Osteoblast (primary cell): ENCODE results near the gene CFAP43. TPM values are rescaled to one million over a fixed set of nuclear protein-coding genes. Genes with fewer than 3 reads are reported as not detected.

Experiments used
- DNase-seq: peaks from one replicate; pipeline ENCODE4 v3.0.0; 2011; ENCODE audit warnings: low spot score, mixed read lengths; ENCODE audit not compliant: insufficient read length; ENCODE audit errors: missing footprints
- H2AFZ ChIP-seq: 2 replicates; pipeline ENCODE4 v1.6.0; 2011; ENCODE audit warnings: mild to moderate bottlenecking, low read length
- H3K27ac ChIP-seq: 2 replicates; pipeline ENCODE4 v1.5.1; 2011; ENCODE audit warnings: mild to moderate bottlenecking, low read depth, low read length, moderate library complexity
- H3K27me3 ChIP-seq: 2 replicates; pipeline ENCODE4 v1.6.0; 2012; ENCODE audit warnings: mild to moderate bottlenecking, control low read depth, inconsistent platforms, low read length, moderate library complexity; ENCODE audit not compliant: insufficient read depth
- H3K36me3 ChIP-seq: 2 replicates; pipeline ENCODE4 v1.5.1; 2011; ENCODE audit warnings: mild to moderate bottlenecking, low read length, control low read depth, moderate library complexity; ENCODE audit not compliant: insufficient read depth
- H3K4me1 ChIP-seq: 2 replicates; pipeline ENCODE4 v1.5.1; 2011; ENCODE audit warnings: mild to moderate bottlenecking, low read length, control low read depth, moderate library complexity; ENCODE audit not compliant: insufficient read depth
- H3K4me2 ChIP-seq: 2 replicates; pipeline ENCODE4 v1.6.0; 2011; ENCODE audit warnings: mild to moderate bottlenecking, low read length; ENCODE audit not compliant: insufficient read depth
- H3K4me3 ChIP-seq: fragments of 200-600 bp; sonication (generic); 3 replicates; pipeline ENCODE4 v1.5.1; 2012; ENCODE audit warnings: mild to moderate bottlenecking, low read length, inconsistent platforms; ENCODE audit not compliant: insufficient read depth
- H3K79me2 ChIP-seq: 2 replicates; pipeline ENCODE4 v1.6.0; 2012; ENCODE audit warnings: mild to moderate bottlenecking, low read length, control low read depth, inconsistent platforms; ENCODE audit not compliant: insufficient read depth
- H3K9me3 ChIP-seq: 2 replicates; pipeline ENCODE4 v1.5.1; 2011; ENCODE audit warnings: low read depth, low read length, control low read depth
- H4K20me1 ChIP-seq: 2 replicates; pipeline ENCODE4 v1.6.0; 2012; ENCODE audit warnings: mild to moderate bottlenecking, low read length, control low read depth; ENCODE audit not compliant: insufficient read depth
- total RNA-seq: library from RNA; depleted of rRNA; stranded (reverse); fragments of >200 nt; gene quantifications from 2 replicates; pipeline ENCODE4 v1.2.3, GENCODE V29; 2012
- TF ChIP-seq, protein P1 (sequence below): IDR thresholded peaks from 2 replicates; pipeline ENCODE4 v1.5.1; 2011; ENCODE audit warnings: mild to moderate bottlenecking, low read depth, low read length, moderate library complexity; ENCODE audit errors: extremely low read depth

Gene CFAP43
- total RNA-seq, 1 donor: 0.36 TPM

DNA sequence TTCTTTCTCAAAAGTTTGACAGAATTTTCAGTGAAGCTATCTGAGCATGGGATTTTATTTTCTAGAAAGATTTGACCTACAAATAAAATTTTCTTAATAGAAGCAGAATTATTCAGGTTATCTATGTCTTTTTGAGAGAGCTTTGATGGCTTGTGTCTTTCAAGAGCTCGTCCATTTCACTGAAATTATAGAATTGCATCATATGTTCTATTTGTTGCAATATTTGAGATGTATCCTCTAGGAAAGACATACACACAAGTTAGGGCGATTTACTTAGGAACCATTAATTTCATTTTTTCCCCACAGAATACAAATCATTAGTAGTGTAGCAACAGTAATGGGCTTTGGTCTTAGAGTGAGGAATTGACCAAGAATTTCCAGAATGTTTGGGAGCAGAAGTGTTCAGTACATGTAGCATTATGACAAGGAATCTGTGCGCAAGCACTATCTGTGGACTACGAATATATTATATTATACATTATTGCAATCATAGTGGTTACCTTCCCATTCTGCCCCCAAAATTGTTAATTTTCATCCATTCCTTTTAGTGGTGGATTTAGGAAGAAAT is 133.7 kb downstream of the CFAP43 start:
- peak overlapping the region; percentile 30 for H3K27ac ChIP-seq

DNA sequence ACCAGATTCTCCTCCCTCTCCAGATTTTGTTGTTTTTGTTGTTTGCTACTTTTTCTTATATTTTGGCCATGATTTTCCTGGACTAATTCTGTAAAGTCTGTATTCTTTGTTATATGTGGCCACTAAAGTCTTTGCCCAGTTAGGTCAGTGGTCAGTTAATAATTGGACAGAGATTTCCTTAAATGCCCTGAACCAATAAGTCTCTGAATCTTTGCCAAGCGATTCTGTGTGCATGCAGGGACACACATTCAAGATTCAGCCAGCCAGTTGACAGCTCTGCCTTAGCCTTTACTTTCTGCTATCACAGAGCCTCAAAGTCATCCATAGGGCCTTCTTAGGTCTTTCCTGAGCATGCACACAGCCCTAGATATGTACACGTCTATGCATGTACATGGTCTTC is 135.5 kb downstream of the CFAP43 start:
- H3K4me1 ChIP-seq: peaks cover 12% of the 10 kb centered on the region
- no peaks in the 10 kb centered on the region for H3K79me2 ChIP-seq
- no peak overlapping the region for H3K4me3 ChIP-seq
- no peak overlapping the region for H3K4me2 ChIP-seq
- no peaks in the 10 kb centered on the region for H3K27me3 ChIP-seq
- no peak overlapping the region for H3K27ac ChIP-seq
- peaks cover 2% of the 10 kb centered on the region for H3K9me3 ChIP-seq
- no peak overlapping the region for H2AFZ ChIP-seq
- DNase-seq: no peak
- no peaks in the 10 kb centered on the region for H3K36me3 ChIP-seq
- TF ChIP-seq, protein P1, sequence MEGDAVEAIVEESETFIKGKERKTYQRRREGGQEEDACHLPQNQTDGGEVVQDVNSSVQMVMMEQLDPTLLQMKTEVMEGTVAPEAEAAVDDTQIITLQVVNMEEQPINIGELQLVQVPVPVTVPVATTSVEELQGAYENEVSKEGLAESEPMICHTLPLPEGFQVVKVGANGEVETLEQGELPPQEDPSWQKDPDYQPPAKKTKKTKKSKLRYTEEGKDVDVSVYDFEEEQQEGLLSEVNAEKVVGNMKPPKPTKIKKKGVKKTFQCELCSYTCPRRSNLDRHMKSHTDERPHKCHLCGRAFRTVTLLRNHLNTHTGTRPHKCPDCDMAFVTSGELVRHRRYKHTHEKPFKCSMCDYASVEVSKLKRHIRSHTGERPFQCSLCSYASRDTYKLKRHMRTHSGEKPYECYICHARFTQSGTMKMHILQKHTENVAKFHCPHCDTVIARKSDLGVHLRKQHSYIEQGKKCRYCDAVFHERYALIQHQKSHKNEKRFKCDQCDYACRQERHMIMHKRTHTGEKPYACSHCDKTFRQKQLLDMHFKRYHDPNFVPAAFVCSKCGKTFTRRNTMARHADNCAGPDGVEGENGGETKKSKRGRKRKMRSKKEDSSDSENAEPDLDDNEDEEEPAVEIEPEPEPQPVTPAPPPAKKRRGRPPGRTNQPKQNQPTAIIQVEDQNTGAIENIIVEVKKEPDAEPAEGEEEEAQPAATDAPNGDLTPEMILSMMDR: no peak
- H4K20me1 ChIP-seq: no peaks in the 10 kb centered on the region

More for the DNA sequence above, 133.7 kb downstream of the CFAP43 start:
- DNase-seq: no peak
- TF ChIP-seq, protein P1: no peak
- Histone ChIP-seq H3K36me3 (no peaks in the 10 kb centered on the region), H3K79me2 (no peaks in the 10 kb centered on the region), H3K4me1 (peaks cover 12% of the 10 kb centered on the region), H4K20me1 (no peaks in the 10 kb centered on the region), H3K4me2 (peak overlapping the region; percentile 1), H3K4me3 (no peak overlapping the region), H3K9me3 (no peaks in the 10 kb centered on the region), H3K27me3 (no peaks in the 10 kb centered on the region), H2AFZ (peak overlapping the region; percentile 14)

DNA sequence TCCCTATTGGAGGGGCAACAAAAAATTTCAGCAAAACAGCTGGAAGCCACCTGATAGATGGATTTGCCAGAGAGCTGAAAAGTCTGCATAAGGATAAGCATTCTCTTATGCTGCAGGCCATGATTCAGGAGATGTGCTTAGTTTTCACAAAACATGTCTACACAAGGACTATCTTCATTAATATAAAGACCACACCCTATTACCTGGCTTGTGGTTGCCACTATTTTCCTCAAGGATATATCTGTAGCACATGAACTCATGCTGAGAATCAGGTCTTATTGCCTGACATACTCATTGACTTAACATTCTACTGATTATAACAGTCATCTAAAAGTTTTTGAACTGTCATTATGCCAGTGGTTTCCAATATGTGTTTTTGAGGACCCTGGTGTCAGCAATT is 139.4 kb downstream of the CFAP43 start:
- TF ChIP-seq, protein P1: no peak
- H3K4me2 ChIP-seq: no peak overlapping the region
- H4K20me1 ChIP-seq: no peaks in the 10 kb centered on the region
- no peak overlapping the region for H3K27ac ChIP-seq
- H3K9me3 ChIP-seq: peaks cover 2% of the 10 kb centered on the region
- DNase-seq: no peak
- H3K4me1 ChIP-seq: no peaks in the 10 kb centered on the region
- H3K79me2 ChIP-seq: no peaks in the 10 kb centered on the region
- no peak overlapping the region for H2AFZ ChIP-seq
- H3K27me3 ChIP-seq: no peaks in the 10 kb centered on the region
- no peaks in the 10 kb centered on the region for H3K36me3 ChIP-seq
- no peak overlapping the region for H3K4me3 ChIP-seq

DNA sequence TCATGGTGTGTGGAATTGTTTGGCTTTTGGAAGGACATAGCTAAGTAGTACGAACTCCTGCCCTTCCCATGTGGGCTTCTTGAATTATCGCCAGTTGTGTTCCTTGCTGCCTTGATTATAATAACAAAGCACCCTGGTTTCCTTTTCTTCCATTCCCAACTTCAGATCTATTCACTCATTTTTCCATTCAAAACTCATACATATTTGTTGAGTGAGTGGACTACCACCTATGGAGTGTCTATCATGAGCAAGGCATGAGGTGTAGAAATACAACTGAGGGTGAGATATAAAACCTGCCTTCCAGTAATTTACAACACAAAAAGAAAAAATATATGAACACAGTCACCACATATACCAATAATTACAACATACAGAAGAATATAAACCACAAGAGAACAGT is 141.6 kb downstream of the CFAP43 start:
- no peaks in the 10 kb centered on the region for H3K27me3 ChIP-seq
- no peak for DNase-seq
- H3K9me3 ChIP-seq: peaks cover 2% of the 10 kb centered on the region
- H3K4me1 ChIP-seq: no peaks in the 10 kb centered on the region
- H3K79me2 ChIP-seq: no peaks in the 10 kb centered on the region
- H4K20me1 ChIP-seq: no peaks in the 10 kb centered on the region
- H3K36me3 ChIP-seq: no peaks in the 10 kb centered on the region
- no peak overlapping the region for H2AFZ ChIP-seq
- no peak overlapping the region for H3K27ac ChIP-seq
- no peak overlapping the region for H3K4me2 ChIP-seq
- TF ChIP-seq, protein P1: no peak
- H3K4me3 ChIP-seq: no peak overlapping the region
